ENCODE results near the gene C16orf90.
"Not testable (repeated sequence)": the region's sequence is repeated elsewhere in the genome, so short reads cannot be mapped to it uniquely, and the experiment has no call there.

C16orf90 gene

DNA sequence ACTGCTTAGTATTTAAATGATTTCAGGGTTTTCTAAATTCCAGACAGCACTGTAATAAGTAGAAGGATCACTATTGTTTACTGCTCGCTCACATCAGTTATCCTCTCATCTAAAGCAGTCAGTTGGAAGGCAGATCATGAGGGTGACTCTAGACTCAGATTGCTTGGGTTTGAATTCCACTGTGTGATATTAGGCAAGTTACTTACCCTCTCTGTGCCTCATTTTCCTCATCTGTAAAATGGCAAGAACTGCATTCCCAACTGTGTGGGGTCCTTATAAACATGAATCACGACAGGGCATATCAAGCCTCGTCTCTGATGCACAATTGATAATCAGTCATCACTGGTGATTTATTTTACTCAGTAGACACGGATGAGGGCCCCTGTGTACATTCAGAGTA, 20.6 kb upstream of the C16orf90 start:
- DNase-seq (ENCODE audit: low read depth, low spot score) = no peak
- H3K4me3 ChIP-seq (ENCODE audit: low read length) = no peak overlapping the region

DNA sequence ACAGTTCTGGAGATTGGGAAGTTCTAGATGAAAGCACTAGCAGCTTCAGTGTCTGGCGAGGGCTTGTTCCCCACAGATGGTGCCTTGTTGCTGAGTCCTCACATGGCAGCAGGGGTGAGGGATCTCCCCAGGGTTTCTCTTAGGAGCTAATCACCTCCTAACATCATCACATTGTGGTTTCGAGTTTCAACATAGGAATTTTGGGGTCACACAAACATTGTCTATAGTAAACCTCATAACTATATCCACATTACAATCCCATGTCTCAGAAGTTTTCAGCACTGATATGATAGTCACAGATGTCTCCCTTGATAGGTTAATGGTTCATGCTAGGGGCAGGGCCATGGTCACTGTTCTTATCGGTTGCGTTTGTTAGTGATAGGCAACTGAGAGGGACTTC, 19.3 kb upstream of the C16orf90 start:
- DNase-seq (ENCODE audit: low read depth, low spot score) = no peak
- H3K4me3 ChIP-seq (ENCODE audit: low read length) = no peak overlapping the region

DNA sequence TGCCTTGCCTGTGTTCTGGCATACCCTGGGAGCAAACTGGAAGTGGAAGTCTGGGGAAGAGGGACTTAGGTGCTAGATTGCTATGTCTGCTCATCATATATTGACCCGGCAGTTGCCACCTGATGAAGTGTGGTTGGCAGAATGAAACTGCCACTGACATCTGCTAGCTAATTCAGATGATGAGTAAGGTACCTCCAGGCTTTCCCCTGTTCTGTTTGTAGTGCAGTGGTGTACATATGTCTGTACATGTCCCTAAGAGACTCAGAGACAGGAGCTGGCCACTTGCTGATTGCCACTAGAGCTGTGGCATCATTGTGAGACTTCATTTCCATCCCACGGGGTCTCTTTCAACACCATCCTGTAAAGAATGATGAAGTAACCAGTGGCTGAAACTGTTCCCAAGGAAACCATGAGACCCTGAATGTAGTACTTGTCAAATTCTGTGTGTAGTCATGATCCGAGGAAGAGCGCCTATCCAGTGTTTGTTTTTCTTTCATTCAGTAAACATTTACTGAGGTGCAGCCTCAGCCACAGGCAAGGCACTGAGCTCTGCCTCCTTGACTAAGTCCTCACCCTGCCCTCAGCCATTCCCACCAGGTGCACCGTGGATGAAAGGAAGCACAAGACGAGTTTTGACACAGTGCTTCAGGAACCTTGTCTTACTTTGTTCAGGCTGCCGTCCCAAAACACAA, 18.7 kb upstream of the C16orf90 start:
- no peak overlapping the region for H3K4me3 ChIP-seq (ENCODE audit: low read length)
- no peak for DNase-seq (ENCODE audit: low read depth, low spot score)

DNA sequence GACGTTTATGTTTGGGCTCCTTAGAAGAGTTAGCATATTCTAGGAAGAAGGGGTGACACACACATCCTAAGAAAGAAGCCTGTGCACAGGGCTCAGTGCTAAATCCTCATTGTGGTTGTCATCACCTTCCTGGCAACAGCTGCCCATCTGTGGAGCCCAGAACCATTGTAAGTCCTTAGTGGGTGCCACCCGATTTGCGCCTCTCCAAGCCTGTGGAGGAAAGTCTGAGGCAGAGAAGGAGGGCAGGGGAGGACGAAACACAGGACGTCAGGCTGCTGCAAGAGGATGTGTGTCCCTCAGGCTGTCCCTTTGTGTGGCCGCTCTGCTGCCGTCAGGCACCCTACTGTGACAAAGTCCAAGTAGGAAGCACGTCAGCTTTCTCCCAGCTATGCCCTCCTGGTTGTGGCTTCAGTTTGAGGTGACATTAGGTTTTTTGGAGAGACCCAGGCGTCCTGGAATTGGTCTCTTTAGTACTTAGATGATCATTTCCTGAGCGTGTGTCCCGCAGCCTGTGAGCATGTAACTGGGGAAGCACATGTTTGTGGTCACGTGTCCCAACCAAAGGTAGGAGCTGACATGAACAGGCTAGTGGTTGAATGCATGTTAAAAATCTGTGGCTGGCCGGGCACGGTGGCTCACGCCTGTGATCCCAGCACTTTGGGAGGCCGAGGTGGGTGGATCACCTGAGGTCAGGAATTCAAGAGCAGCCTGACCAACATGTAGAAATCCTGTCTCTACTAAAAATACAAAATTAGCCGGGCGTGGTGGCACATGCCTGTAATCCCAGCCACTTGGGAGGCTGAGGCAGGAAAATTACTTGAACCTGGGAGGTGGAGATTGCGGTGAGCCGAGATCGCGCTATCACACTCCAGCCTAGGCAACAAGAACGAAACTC, 16.2 kb upstream of the C16orf90 start:
- DNase-seq (ENCODE audit: low read depth, low spot score) = no peak
- H3K4me3 ChIP-seq (ENCODE audit: low read length) = no peak overlapping the region

DNA sequence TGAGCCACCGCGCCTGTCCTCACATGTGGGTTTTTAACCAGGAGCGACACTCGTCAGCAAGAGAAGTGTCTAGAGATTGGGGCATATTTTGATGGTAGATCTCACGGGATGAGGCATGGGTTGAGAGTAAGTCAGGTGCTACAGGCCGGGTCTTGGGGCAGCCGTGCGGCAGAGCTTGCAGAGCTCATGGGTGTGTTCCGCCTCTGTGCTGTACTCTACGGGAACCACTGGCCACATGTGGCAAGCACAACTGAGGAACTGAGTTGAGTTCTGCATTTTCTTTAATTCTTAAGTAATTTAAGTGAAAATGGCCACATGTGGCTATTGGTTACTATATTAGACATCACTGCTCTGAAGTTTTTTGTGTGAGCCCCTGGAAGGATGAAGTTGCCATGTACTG, 15.1 kb upstream of the C16orf90 start:
- no peak overlapping the region for H3K4me3 ChIP-seq (ENCODE audit: low read length)
- DNase-seq (ENCODE audit: low read depth, low spot score) = no peak

DNA sequence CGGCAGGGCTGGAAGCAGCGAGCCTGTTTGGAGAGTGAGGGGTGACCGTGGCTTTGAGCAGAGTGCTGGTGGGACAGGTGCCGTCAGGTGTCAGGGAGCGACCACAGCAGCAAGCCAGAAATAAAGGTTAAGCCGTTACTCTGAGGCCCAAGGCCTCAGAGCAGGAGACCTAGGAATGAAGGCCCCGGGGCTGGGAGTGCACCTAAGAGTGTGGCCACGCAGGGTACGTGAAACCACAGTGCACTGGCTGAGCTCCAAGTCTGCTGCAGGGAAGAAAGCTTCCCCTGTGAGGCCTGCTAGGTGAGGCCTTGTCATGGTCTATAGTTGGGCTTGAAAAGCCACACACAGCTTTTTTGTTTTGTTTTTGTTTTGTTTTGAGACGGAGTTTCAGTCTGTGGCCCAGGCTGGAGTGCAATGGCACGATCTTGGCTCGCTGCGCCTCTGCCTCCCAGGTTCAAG, 14.2 kb upstream of the C16orf90 start:
- peak; percentile 83 for DNase-seq (ENCODE audit: low read depth, low spot score)
- H3K4me3 ChIP-seq (ENCODE audit: low read length) = no peak overlapping the region

DNA sequence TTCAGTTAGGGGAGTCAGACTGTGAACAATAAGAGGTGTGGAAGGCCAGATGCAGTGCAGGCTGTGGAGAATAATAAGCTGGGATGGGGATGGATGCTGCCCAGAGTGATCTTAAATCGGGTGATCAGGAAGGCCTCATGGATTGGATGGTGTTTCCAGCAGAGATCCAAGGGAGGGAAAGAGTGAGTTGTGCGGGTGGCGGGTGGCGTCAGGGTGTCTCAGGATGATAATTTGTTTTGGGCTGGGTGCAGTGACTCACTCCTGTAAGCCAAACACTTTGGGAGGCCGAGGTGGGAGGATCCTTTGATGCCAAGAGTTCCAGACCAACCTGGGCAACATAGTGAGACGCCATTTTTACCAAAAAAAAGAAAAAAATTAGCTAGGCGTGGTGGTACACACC, 13.4 kb upstream of the C16orf90 start:
- H3K4me3 ChIP-seq (ENCODE audit: low read length) = no peak overlapping the region
- no peak for DNase-seq (ENCODE audit: low read depth, low spot score)

DNA sequence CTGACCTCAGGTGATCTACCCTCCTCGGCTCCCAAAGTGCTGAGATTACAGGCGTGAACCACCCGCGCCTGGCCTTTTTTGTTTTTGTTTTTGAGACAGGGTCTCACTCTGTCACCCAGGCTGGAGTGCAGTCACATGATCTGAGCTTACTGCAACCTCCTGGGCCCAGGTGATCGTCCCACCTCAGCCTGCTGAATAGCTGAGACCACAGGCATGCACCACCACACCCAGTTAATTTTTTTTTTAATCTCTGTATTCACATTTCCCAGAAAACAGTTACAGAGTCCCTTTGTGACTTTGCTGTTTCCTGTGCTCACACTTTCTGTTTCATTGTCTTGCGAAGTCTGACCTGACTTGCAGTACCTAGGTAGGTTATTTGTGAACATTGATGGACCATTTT, 8.2 kb upstream of the C16orf90 start:
- no peak overlapping the region for H3K4me3 ChIP-seq (ENCODE audit: low read length)
- DNase-seq (ENCODE audit: low read depth, low spot score) = peak; percentile 31

DNA sequence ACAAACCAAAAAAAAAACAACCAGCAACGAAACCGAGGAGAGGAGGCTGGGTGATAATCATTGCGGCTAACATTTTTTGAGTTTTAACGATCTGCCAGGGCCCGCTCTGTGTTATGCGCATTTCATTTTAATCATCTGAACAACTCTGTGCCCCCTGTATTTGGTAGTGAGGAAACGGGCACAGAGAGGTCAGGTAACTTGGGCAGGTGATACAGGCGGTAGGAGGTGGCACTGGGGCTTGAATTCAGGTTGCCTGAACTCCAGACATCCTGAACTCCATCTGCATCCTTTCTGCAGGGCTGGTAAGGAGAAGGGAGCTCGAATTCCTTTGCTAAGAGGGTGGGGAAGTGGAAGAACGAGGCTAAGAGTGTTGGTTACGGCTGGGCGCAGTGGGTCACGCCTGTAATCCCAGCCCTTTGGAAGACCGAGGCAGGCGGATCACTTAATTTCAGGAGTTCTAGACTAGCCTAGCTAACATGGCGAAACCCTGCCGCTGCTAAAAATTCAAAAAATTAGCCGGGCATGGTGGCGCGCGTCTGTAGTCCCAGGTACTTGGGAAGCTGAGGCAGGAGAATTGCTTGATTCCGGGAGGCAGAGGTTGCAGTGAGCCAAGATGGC, 6.6 kb upstream of the C16orf90 start:
- no peak for DNase-seq (ENCODE audit: low read depth, low spot score)
- peak overlapping the region; percentile 83 for H3K4me3 ChIP-seq (ENCODE audit: low read length)

DNA sequence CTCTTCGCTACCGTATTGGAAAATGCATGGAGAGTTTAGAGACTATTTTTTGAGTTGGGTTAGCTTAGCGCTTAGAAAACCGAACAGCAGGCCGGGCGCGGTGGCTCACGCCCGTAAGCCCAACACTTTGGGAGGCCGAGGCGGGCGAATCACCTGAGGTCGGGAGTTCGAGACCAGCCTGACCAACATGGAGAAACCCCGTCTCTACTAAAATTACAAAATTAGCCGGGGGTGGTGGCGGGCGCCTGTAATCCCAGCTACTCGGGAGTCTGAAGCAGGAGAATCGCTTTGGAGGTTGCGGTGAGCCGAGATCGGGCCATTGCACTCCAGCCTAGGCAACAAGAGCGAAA, 6.1 kb upstream of the C16orf90 start:
- H3K4me3 ChIP-seq (ENCODE audit: low read length) = peak overlapping the region; percentile 83
- not testable (repeated sequence) for DNase-seq (ENCODE audit: low read depth, low spot score)

DNA sequence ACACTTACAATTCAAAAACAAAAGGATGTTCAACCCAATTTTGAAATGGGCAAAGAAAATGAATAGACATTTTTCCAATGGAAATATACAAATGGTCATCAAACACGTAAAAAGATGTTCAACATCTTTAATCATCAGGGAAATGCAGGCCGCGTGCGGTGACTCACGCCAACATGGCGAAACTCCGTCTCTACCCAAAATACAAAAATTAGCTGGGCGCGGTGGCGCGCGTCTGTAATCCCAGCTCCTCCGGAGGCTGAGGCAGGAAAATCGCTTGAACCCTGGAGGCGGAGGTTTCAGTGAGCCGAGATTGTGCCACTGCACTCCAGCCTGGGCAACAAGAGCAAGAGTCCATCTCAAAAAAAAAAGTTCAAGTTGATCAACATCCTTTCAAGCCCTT, 3.7 kb upstream of the C16orf90 start:
- no peak overlapping the region for H3K4me3 ChIP-seq (ENCODE audit: low read length)
- DNase-seq (ENCODE audit: low read depth, low spot score) = no peak

DNA sequence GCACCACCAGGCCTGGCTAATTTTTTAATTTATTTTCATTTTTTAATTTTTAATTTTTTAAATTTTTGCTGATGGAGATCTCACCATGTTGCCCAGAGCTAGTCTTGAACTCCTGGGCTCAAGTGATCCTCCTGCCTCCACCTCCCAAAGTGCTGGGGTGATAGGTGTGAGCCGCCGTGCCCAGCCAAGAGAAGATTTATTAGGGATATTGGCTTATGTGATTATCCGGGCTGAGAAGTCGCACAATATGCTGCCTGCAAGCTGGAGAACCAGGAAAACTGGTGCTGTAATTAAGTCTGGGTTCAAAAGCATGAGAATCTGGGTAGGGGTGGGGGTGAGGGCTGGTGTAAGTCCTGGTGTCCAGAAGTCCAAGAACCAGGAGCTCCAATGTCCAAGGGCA, 2.5 kb upstream of the C16orf90 start:
- no peak overlapping the region for H3K4me3 ChIP-seq (ENCODE audit: low read length)
- DNase-seq (ENCODE audit: low read depth, low spot score) = no peak

DNA sequence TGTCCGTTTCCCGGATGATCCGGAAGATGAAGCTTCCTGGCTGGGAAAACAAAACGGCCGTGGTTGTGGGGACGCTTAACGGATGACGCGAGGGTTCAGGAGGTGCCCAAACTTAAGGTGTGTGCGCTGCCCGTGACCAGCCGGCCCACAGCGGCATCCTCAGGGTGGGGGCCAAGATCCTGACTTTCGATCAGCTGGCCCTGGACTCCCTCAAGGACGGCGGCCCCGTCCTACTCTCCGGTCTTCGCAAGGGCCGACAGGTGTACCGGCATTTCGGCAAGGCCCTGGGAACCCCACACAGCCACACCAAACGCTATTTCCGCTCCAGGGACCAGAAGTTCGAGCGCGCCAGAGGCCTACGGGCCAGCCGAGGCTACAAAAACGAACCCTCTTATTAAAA, 1.1 kb upstream of the C16orf90 start:
- no peak for DNase-seq (ENCODE audit: low read depth, low spot score)

DNA sequence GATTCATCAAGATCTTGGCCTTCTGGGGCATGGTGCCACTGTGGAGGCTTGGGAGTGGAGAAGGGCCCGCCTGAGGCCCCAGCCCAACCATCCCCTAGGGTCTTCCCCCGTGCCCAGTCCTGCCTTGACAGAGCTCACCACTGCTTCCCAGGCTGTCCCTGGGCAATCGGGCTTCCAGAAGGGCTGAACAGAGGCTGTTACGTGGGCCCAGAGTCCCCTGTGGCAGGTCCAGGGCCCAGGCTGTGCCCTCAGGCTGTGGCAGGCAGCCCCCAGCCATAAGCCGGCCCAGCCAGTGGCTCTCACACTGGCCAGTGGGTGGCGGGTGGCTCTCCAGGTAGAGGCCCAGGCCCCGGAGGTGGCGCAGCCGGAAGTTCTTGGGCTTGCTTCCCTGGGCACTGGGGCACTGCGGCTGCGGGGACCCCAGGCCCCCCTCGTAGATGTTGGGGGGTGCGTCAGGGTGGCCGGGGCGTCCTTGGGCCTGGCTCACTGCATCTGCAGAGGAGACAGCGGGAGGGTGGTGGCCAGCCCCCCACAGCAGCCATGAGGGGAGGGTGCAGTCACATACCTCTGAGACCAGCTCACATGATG, 809 bp downstream of the C16orf90 start:
- H3K4me3 ChIP-seq (ENCODE audit: low read length) = no peak overlapping the region
- DNase-seq (ENCODE audit: low read depth, low spot score) = no peak

More for the DNA sequence above, 1.1 kb upstream of the C16orf90 start:
- no peak overlapping the region for H3K4me3 ChIP-seq (ENCODE audit: low read length)

DNA sequence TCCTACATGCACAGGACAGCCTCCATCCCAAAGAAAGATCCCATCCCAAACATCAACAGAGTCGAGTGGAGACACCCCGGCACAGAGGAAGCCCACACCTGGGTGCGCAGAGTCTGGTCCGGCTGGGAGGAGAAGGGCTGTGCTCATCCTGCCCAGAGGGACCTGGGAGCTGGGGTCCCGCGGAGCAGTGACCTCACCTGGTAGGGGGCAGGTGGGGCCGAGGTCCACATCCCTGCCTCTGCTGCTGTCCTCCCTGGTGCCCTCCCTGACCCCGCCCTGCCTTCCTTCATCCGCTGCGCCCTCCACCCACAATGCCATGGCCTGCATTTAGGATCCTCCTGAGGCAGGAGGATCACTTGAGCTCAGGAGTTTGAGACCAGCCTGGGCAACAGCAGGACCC, 2.9 kb downstream of the C16orf90 start:
- no peak overlapping the region for H3K4me3 ChIP-seq (ENCODE audit: low read length)
- no peak for DNase-seq (ENCODE audit: low read depth, low spot score)

DNA sequence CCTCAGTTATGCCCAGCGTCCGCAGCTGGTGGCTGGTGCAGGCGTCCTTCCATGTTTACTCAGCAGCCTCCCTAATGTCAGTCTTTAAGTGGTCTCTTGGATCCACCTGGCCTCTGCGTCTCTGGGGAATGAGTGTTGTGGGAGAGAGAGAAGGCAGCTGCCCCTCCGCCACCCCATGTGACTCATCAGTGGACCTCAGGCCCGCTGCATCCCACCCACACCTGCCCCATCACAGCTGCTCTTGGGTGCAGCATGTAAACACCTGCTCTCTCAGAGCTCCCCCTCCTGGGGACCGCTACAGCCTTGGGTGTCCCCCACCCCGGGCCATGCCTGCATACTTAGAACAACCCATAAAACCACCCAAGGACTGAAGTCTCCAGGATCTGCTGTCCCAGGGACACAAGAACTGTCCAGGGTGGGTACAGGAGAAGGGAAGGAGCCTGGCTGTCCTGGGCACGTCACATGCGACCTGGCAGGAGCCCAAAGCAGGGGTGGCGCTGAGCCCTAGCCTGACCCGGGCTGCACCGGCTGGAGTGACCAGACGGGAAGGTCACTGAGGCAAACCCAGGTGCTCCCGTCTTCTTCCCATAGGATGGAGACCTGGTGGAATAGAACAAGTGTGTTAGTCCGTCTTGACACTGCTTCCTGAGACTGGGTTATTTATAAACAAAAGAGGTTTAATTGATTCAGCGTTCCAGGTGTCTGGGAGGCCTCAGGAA, 4.2 kb downstream of the C16orf90 start:
- H3K4me3 ChIP-seq (ENCODE audit: low read length) = no peak overlapping the region
- no peak for DNase-seq (ENCODE audit: low read depth, low spot score)

DNA sequence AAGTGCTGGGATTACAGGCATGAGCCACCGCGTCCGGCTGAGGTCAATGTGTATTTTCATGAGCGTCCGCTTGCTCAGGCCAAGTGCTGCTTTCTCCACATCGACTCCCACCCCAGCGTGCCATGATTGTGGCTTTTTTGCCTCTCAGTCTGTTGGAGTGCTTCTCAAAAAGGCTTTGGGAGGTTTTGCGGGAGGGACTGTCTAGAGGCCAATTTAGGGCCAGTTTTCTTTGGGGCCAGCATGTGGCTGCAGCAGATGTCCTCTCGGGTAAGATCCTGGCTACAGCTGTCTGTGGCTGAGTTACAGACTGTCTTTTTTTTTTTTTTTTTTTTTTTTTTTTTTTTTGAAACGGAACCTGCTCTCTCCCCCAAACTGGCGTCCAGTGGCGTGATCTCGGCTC, 6.5 kb downstream of the C16orf90 start:
- no peak overlapping the region for H3K4me3 ChIP-seq (ENCODE audit: low read length)
- no peak for DNase-seq (ENCODE audit: low read depth, low spot score)

DNA sequence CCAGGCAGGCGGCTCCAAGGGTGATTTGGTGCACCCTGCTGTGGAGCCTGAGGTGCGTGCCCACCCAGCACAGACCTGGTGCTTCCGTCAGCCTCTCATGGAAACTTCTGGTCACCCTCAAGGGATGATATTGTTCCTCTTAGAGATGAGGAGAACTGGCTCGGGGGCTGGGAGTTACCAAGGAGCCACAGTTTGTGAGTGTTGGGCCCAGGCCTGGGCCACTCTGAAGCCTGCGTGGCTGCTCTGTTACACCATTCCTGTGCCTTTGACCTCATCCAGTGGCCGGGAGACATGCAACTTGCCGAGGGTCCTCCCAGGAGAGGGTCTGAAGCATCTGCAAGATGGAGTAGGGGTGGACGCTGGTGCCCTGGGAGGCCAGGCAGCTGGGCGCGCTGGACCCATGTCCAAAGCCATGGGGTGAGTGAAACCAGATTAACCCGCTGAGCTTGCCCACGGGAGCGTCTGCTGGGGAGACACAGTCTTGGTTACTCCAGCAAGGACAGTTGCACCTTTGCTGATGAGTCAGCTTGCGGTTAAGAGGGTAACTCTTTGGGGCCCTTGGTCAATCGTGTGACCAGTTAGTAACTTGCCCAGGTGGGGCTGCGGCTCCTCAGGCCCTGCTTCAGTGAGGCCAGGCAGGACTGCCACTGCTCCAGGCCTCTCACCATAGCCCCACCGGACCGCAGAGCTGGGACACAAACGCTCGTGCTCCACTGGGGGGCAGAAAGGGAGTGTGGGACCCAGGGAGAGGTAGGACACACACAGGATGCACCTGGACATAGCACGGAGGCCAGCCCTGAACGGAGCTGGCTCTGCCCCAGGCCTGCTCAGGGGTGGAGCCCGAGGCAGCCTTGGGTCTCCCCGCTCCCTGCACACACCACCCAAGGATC, 7.5 kb downstream of the C16orf90 start:
- DNase-seq (ENCODE audit: low read depth, low spot score) = no peak
- H3K4me3 ChIP-seq (ENCODE audit: low read length) = no peak overlapping the region
